IMR-90 (cell line): Measurements from ENCODE around the gene CNOT6. TPM values are rescaled to one million over a fixed set of nuclear protein-coding genes. Genes with fewer than 3 reads are reported as not detected.

Experiments
- ATAC-seq: fragments of 200-7000 bp; cut with Tn5 transposase; 2 replicates; pipeline ENCODE4 v1.9.1; 2020; ENCODE audit warnings: low read depth, mild to moderate bottlenecking, moderate library complexity
- BruUV-seq: library from RNA; stranded (reverse); fragments of 400-500 nt; replicated peaks from 2 replicates; lab custom pipeline; 2021; lab: Mats Ljungman, UMichigan
- CTCF ChIA-PET: fragments of 300-600 bp; formaldehyde crosslinking; extraction: SDS; loops from one replicate; lab custom pipeline; 2021; ENCODE audit warnings: antibody characterized with exemption; lab: Yijun Ruan, JAX
- POLR2A ChIA-PET: fragments of 300-600 bp; sonication (Branson Sonifier 250); formaldehyde crosslinking; loops from one replicate; lab custom pipeline; 2022; ENCODE audit warnings: antibody characterized with exemption; ENCODE audit not compliant: unreplicated experiment; lab: Charles Lee
- DNase-seq: peaks from one replicate; pipeline ENCODE4 v3.0.0; 2013
- H2AFZ ChIP-seq: replicated peaks from 2 replicates; pipeline ENCODE3; 2013; ENCODE audit warnings: low read length, mild to moderate bottlenecking; ENCODE audit not compliant: poor library complexity
- H2AK5ac ChIP-seq: 2 replicates; pipeline ENCODE4 v1.6.1; 2013; ENCODE audit warnings: low read depth, low read length, inconsistent platforms
- H2AK9ac ChIP-seq: replicated peaks from 2 replicates; pipeline ENCODE3; 2013; ENCODE audit warnings: mild to moderate bottlenecking, low read depth, low read length, moderate library complexity; ENCODE audit not compliant: poor library complexity
- H2BK120ac ChIP-seq: 2 replicates; pipeline ENCODE4 v1.6.1; 2013; ENCODE audit warnings: low read depth, low read length, inconsistent platforms
- H2BK15ac ChIP-seq: 3 replicates; pipeline ENCODE4 v1.6.1; 2013; ENCODE audit warnings: low read depth, low read length, inconsistent platforms
- H2BK20ac ChIP-seq: 2 replicates; pipeline ENCODE4 v1.6.1; 2013; ENCODE audit warnings: low read depth, mild to moderate bottlenecking, inconsistent platforms, low read length, moderate library complexity
- H2BK5ac ChIP-seq: 2 replicates; pipeline ENCODE4 v1.6.1; 2013; ENCODE audit warnings: mild to moderate bottlenecking, low read depth, low read length, inconsistent platforms; ENCODE audit not compliant: poor library complexity, severe bottlenecking
- H3K14ac ChIP-seq: replicated peaks from 2 replicates; pipeline ENCODE4 v1.6.1; 2013; ENCODE audit warnings: low read depth, low read length, inconsistent platforms
- H3K18ac ChIP-seq: 2 replicates; pipeline ENCODE4 v1.6.1; 2013; ENCODE audit warnings: low read depth, low read length, control low read depth
- H3K23ac ChIP-seq: 2 replicates; pipeline ENCODE4 v1.6.1; 2013; ENCODE audit warnings: low read depth, low read length, inconsistent platforms
- H3K27ac ChIP-seq: 2 replicates; pipeline ENCODE4 v1.5.1; 2013; ENCODE audit warnings: mild to moderate bottlenecking, control low read depth, low read length; ENCODE audit not compliant: insufficient read depth
- H3K27me3 ChIP-seq: 2 replicates; pipeline ENCODE4 v1.6.1; 2013; ENCODE audit warnings: low read length; ENCODE audit not compliant: control insufficient read depth, insufficient read depth
- H3K36me3 ChIP-seq: 2 replicates; pipeline ENCODE4 v1.6.1; 2013; ENCODE audit warnings: low read length, mixed read lengths; ENCODE audit not compliant: control insufficient read depth, insufficient read depth
- H3K4ac ChIP-seq: 2 replicates; pipeline ENCODE4 v1.6.1; 2013; ENCODE audit warnings: low read depth, low read length, inconsistent platforms
- H3K4me1 ChIP-seq: 2 replicates; pipeline ENCODE4 v1.6.1; 2013; ENCODE audit warnings: low read length, mixed read lengths; ENCODE audit not compliant: control insufficient read depth, insufficient read depth
- H3K4me2 ChIP-seq: 2 replicates; pipeline ENCODE4 v1.6.1; 2013; ENCODE audit warnings: low read depth, mild to moderate bottlenecking, control low read depth, low read length, moderate library complexity
- H3K4me3 ChIP-seq: 2 replicates; pipeline ENCODE4 v1.5.1; 2013; ENCODE audit warnings: low read depth, mild to moderate bottlenecking, control low read depth, low read length, moderate library complexity; ENCODE audit not compliant: insufficient read depth
- H3K56ac ChIP-seq: 2 replicates; pipeline ENCODE4 v1.6.1; 2013; ENCODE audit warnings: low read length, inconsistent platforms; ENCODE audit not compliant: insufficient read depth; ENCODE audit errors: extremely low read depth
- H3K79me1 ChIP-seq, 2 experiments: 2 replicates each; pipeline ENCODE4 v1.6.1; 2013; ENCODE audit warnings: low read length in 2 of 2, inconsistent platforms in 1 of 2, low read depth in 1 of 2
- H3K9ac ChIP-seq: 2 replicates; pipeline ENCODE4 v1.6.1; 2013; ENCODE audit warnings: low read depth, low read length, control low read depth
- H3K9me1 ChIP-seq: 2 replicates; pipeline ENCODE4 v1.6.1; 2013; ENCODE audit warnings: low read length, inconsistent platforms; ENCODE audit not compliant: insufficient read depth
- H3K9me3 ChIP-seq: 2 replicates; pipeline ENCODE4 v1.6.1; 2013; ENCODE audit warnings: low read length; ENCODE audit not compliant: control insufficient read depth, insufficient read depth
- H4K20me1 ChIP-seq: 2 replicates; pipeline ENCODE4 v1.6.1; 2013; ENCODE audit warnings: low read length, inconsistent platforms; ENCODE audit not compliant: insufficient read depth
- H4K5ac ChIP-seq: 2 replicates; pipeline ENCODE4 v1.6.1; 2013; ENCODE audit warnings: mild to moderate bottlenecking, low read depth, low read length, control low read depth
- H4K8ac ChIP-seq, 2 experiments: 2 replicates each; pipeline ENCODE4 v1.6.1; 2013; ENCODE audit warnings: low read depth in 2 of 2, low read length in 2 of 2, control low read depth in 1 of 2, inconsistent platforms in 1 of 2
- H4K91ac ChIP-seq: 2 replicates; pipeline ENCODE4 v1.6.1; 2013; ENCODE audit warnings: low read depth, low read length, inconsistent platforms; ENCODE audit not compliant: insufficient read depth
- BHLHE40 ChIP-seq: fragments of 150-350 bp; IDR thresholded peaks from 2 replicates; pipeline ENCODE4 v1.6.1; 2016; ENCODE audit warnings: mild to moderate bottlenecking, low read depth, low read length
- CEBPB ChIP-seq: IDR thresholded peaks from 2 replicates; pipeline ENCODE4 v1.6.1; 2012; ENCODE audit warnings: low read depth, low read length, improper control_type of control experiment
- CHD1 ChIP-seq: IDR thresholded peaks from 2 replicates; pipeline ENCODE4 v1.6.1; 2012; ENCODE audit warnings: low read depth, low read length, improper control_type of control experiment
- FOS ChIP-seq: fragments of 150-350 bp; IDR thresholded peaks from 2 replicates; pipeline ENCODE4 v1.6.1; 2016; ENCODE audit warnings: low read depth, low read length
- MAFK ChIP-seq: IDR thresholded peaks from 2 replicates; pipeline ENCODE4 v1.6.1; 2012; ENCODE audit warnings: low read depth, low read length, improper control_type of control experiment
- MXI1 ChIP-seq: IDR thresholded peaks from 2 replicates; pipeline ENCODE4 v1.6.1; 2012; ENCODE audit warnings: low read depth, mild to moderate bottlenecking, low read length, moderate library complexity, borderline replicate concordance
- NFE2L2 ChIP-seq: fragments of 150-350 bp; IDR thresholded peaks from 2 replicates; pipeline ENCODE4 v1.6.1; 2016; ENCODE audit warnings: low read depth, mild to moderate bottlenecking, low read length
- RAD21 ChIP-seq: IDR thresholded peaks from 2 replicates; pipeline ENCODE4 v1.6.1; 2012; ENCODE audit warnings: low read length, improper control_type of control experiment
- RCOR1 ChIP-seq: IDR thresholded peaks from 2 replicates; pipeline ENCODE4 v1.6.1; 2012; ENCODE audit warnings: mild to moderate bottlenecking, low read length, improper control_type of control experiment; ENCODE audit not compliant: insufficient replicate concordance
- RFX5 ChIP-seq: IDR thresholded peaks from 2 replicates; pipeline ENCODE4 v1.8.0; 2012; ENCODE audit warnings: low read depth, mild to moderate bottlenecking, low read length, moderate library complexity
- SMC3 ChIP-seq: fragments of 150-350 bp; IDR thresholded peaks from 2 replicates; pipeline ENCODE4 v1.6.1; 2016; ENCODE audit warnings: low read depth, mild to moderate bottlenecking, antibody characterized with exemption, low read length, moderate library complexity
- WGBS, 2 experiments: methylation state at CpG; one replicate each; pipeline versions ENCODE4 v1.1.5 to v1.1.7; 2013; ENCODE audit warnings: missing lambda C conversion rate in 2 of 2; ENCODE audit not compliant: insufficient read length in 1 of 2; ENCODE audit errors: extremely low coverage in 2 of 2; 5-methylcytosine and 5-hydroxymethylcytosine counted together
- dilution Hi-C: fragments of 300-500 bp; cut with HindIII; formaldehyde crosslinking; loops from one replicate; pipeline ENCODE4 v1.14.3; 2018; ENCODE audit warnings: low sequenced_read_pairs; ENCODE audit not compliant: unreplicated experiment
- in situ Hi-C: fragments of 300-500 bp; cut with MboI; formaldehyde crosslinking; loops from 3 replicates; pipeline ENCODE4 v1.14.3; 2019; ENCODE audit warnings: low sequenced_read_pairs, inconsistent platforms, mixed read lengths
- intact Hi-C: fragments of 100-400 bp; cut with micrococcal nuclease; formaldehyde crosslinking; loops from 2 replicates; pipeline ENCODE4 v1.10.0; 2022
- polyA plus RNA-seq, 3 experiments: library from polyadenylated mRNA; depleted of rRNA; stranded (reverse); fragments of >200 nt; gene quantifications; 2 replicates each; pipeline ENCODE4 v1.2.3, GENCODE V29; 2012; ENCODE audit warnings: low replicate concordance in 1 of 3
- total RNA-seq: library from RNA; depleted of rRNA; stranded (reverse); fragments of >200 nt; gene quantifications from 2 replicates; pipeline ENCODE4 v1.2.3, GENCODE V29; 2012
- TF ChIP-seq, protein P1 (sequence below): conservative IDR thresholded peaks from 2 replicates; pipeline ENCODE4 v1.5.1; 2012; ENCODE audit warnings: mild to moderate bottlenecking, low read depth, low read length, improper control_type of control experiment
- TF ChIP-seq, protein P2 (sequence below): fragments of 150-350 bp; IDR thresholded peaks from 2 replicates; pipeline ENCODE4 v1.6.1; 2016; ENCODE audit warnings: low read depth, mild to moderate bottlenecking, low read length, moderate library complexity, borderline replicate concordance
- TF ChIP-seq, protein P3 (sequence below): fragments of 150-350 bp; IDR thresholded peaks from 2 replicates; pipeline ENCODE4 v1.6.1; 2017; ENCODE audit warnings: mild to moderate bottlenecking, antibody characterized with exemption, low read length, low read depth

CNOT6 gene
- total and polyA plus RNA-seq, 2 of the 4 experiments (the other 2 are of a cell fraction) = 9.7 to 10.8 TPM

DNA sequence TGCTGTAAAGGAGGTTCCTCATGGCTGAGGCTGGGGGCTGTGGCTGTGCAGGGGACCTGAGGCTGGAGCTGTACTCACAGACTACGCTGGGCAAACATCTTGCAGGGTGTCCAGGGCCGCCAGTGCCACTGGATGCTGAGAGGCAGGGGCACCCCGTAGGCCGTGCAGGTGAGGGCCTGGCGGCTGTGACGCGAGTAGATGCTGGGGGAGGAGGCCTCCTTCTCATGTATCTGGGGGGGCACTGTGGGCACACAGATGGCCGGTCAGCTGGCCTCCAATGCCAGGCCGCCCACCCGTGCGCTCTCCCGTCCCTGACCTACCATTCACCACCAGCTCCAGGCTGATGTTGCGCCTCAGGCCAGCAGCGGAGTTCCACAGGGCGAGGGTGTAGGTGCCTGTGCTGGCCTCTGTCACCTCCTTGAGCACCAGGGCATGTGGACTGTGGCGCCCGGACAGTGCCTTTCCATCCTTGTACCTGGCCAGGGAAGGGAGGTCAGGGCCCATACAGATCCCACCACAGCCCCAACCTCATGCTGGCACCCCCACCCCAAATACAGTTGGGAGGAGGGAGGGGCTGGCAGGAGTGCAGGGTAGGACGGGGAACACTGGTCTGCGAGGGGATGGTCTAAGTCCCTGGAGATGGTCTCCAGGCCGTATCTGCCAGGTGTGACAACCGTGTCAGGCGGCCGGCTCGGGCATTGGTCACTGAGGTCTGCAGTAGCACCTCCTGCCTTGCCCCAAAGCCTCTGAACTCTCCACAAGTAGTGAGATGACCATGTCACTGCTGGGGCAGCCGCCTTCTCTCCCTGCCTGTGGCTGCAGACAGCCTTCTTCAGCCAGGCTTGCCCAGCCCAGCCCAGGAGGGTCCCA, 131.8 kb downstream of the CNOT6 start:
- no peak overlapping the region for H4K5ac ChIP-seq

More for the DNA sequence above, 131.8 kb downstream of the CNOT6 start:
- dilution Hi-C loops (no loop called here), in situ Hi-C loops (no loop called here), intact Hi-C loops (no loop called here)
- no peak for ATAC-seq
- WGBS, 2 experiments = 87% methylated on average over 3 of the region's 25 CpGs; no CpG with 5 or more reads in 1 of the 2 experiments
- no peak overlapping the region for H2BK20ac ChIP-seq
- H3K9ac ChIP-seq = no peak overlapping the region
- no peak overlapping the region for H4K8ac ChIP-seq
- no peak overlapping the region for H2BK15ac ChIP-seq
- DNase-seq = no peak
- H3K4me2 ChIP-seq = no peak overlapping the region
- H4K20me1 ChIP-seq = no peaks in the 10 kb centered on the region; the same call in 1 of the 2 replicates
- no peak overlapping the region for H2BK5ac ChIP-seq
- no peak overlapping the region for H3K56ac ChIP-seq
- BruUV-seq = no TSS peak
- H3K27me3 ChIP-seq = peaks cover 2% of the 10 kb centered on the region; the same call in 1 of the 2 replicates
- no peaks in the 10 kb centered on the region for H3K4me1 ChIP-seq
- H3K79me1 ChIP-seq = no peaks in the 10 kb centered on the region
- ChIA-PET CTCF (no interaction called here), POLR2A (no interaction called here)
- H2AFZ ChIP-seq = no peak overlapping the region
- no peak overlapping the region for H3K4ac ChIP-seq
- no peaks in the 10 kb centered on the region for H3K9me1 ChIP-seq
- no peak overlapping the region for H3K14ac ChIP-seq
- TF ChIP-seq, protein P1, sequence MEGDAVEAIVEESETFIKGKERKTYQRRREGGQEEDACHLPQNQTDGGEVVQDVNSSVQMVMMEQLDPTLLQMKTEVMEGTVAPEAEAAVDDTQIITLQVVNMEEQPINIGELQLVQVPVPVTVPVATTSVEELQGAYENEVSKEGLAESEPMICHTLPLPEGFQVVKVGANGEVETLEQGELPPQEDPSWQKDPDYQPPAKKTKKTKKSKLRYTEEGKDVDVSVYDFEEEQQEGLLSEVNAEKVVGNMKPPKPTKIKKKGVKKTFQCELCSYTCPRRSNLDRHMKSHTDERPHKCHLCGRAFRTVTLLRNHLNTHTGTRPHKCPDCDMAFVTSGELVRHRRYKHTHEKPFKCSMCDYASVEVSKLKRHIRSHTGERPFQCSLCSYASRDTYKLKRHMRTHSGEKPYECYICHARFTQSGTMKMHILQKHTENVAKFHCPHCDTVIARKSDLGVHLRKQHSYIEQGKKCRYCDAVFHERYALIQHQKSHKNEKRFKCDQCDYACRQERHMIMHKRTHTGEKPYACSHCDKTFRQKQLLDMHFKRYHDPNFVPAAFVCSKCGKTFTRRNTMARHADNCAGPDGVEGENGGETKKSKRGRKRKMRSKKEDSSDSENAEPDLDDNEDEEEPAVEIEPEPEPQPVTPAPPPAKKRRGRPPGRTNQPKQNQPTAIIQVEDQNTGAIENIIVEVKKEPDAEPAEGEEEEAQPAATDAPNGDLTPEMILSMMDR = no peak
- TF ChIP-seq NFE2L2 = no peak
- TF ChIP-seq, protein P2, sequence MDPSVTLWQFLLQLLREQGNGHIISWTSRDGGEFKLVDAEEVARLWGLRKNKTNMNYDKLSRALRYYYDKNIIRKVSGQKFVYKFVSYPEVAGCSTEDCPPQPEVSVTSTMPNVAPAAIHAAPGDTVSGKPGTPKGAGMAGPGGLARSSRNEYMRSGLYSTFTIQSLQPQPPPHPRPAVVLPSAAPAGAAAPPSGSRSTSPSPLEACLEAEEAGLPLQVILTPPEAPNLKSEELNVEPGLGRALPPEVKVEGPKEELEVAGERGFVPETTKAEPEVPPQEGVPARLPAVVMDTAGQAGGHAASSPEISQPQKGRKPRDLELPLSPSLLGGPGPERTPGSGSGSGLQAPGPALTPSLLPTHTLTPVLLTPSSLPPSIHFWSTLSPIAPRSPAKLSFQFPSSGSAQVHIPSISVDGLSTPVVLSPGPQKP = no peak
- TF ChIP-seq CHD1 = no peak
- TF ChIP-seq BHLHE40 = no peak
- TF ChIP-seq FOS = no peak
- TF ChIP-seq, protein P3, sequence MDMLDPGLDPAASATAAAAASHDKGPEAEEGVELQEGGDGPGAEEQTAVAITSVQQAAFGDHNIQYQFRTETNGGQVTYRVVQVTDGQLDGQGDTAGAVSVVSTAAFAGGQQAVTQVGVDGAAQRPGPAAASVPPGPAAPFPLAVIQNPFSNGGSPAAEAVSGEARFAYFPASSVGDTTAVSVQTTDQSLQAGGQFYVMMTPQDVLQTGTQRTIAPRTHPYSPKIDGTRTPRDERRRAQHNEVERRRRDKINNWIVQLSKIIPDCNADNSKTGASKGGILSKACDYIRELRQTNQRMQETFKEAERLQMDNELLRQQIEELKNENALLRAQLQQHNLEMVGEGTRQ = no peak
- TF ChIP-seq CEBPB = no peak
- TF ChIP-seq MXI1 = no peak
- no peak for TF ChIP-seq RFX5
- TF ChIP-seq RAD21 = no peak
- TF ChIP-seq MAFK = no peak
- TF ChIP-seq SMC3 = no peak
- TF ChIP-seq RCOR1 = no peak
- no peak overlapping the region for H4K91ac ChIP-seq
- no peak overlapping the region for H2AK5ac ChIP-seq
- no peak overlapping the region for H2BK120ac ChIP-seq
- H3K27ac ChIP-seq = no peak overlapping the region
- H3K9me3 ChIP-seq = no peaks in the 10 kb centered on the region
- H3K36me3 ChIP-seq = no peaks in the 10 kb centered on the region
- H2AK9ac ChIP-seq = no peak overlapping the region
- H3K23ac ChIP-seq = no peak overlapping the region
- no peak overlapping the region for H3K18ac ChIP-seq
- H3K4me3 ChIP-seq = no peak overlapping the region
